ENCODE results near the gene PRKCB. TPM values are rescaled to one million over a fixed set of nuclear protein-coding genes. Genes with fewer than 3 reads are reported as not detected.
"Not testable (repeated sequence)": the region's sequence is repeated elsewhere in the genome, so short reads cannot be mapped to it uniquely, and the experiment has no call there.

Gene PRKCB
- polyA plus RNA-seq, 1 donor, result 3.8 TPM

- no peak for DNase-seq
These were observed 255.3 kb downstream of the PRKCB start for GRCh38 chr16:24091125-24091524.

GRCh38 chr16:24093049-24093448 is 257.3 kb downstream of the PRKCB start:
- DNase-seq, result no peak

GRCh38 chr16:24094660-24095059 is 258.9 kb downstream of the PRKCB start:
- no peak for DNase-seq

- no peak for DNase-seq
These were observed 263.1 kb downstream of the PRKCB start for GRCh38 chr16:24098896-24099295.

GRCh38 chr16:24101431-24101830 is 265.6 kb downstream of the PRKCB start:
- DNase-seq, result no peak

GRCh38 chr16:24102209-24102660 is 266.5 kb downstream of the PRKCB start:
- no peak for DNase-seq

GRCh38 chr16:24105471-24105870 is 269.7 kb downstream of the PRKCB start:
- not testable (repeated sequence) for DNase-seq

GRCh38 chr16:24108090-24108489 is 272.3 kb downstream of the PRKCB start:
- DNase-seq, result not testable (repeated sequence)

- DNase-seq, result no peak
These were observed 276.0 kb downstream of the PRKCB start for GRCh38 chr16:24111724-24112302.

- DNase-seq, result no peak
These were observed 277.4 kb downstream of the PRKCB start for GRCh38 chr16:24113115-24113745.

GRCh38 chr16:24114876-24115275 is 279.1 kb downstream of the PRKCB start:
- no peak for DNase-seq

- DNase-seq, result no peak
These were observed 280.4 kb downstream of the PRKCB start for GRCh38 chr16:24116046-24116776.

- no peak for DNase-seq
These were observed 281.2 kb downstream of the PRKCB start for GRCh38 chr16:24116989-24117388.

GRCh38 chr16:24117680-24118079 is 281.9 kb downstream of the PRKCB start:
- DNase-seq, result no peak

GRCh38 chr16:24118126-24118821 is 282.5 kb downstream of the PRKCB start:
- DNase-seq, result no peak

- DNase-seq, result no peak
These were observed 284.0 kb downstream of the PRKCB start for GRCh38 chr16:24119807-24120206.

- no peak for DNase-seq
These were observed 287.5 kb downstream of the PRKCB start for GRCh38 chr16:24123275-24123674.

GRCh38 chr16:24124291-24124690 is 288.5 kb downstream of the PRKCB start:
- DNase-seq, result no peak

- no peak for DNase-seq
These were observed 289.4 kb downstream of the PRKCB start for GRCh38 chr16:24125214-24125613.

- DNase-seq, result no peak
These were observed 293.7 kb downstream of the PRKCB start for GRCh38 chr16:24129412-24129918.

GRCh38 chr16:24130494-24131085 is 294.8 kb downstream of the PRKCB start:
- no peak for DNase-seq

- no peak for DNase-seq
These were observed 295.5 kb downstream of the PRKCB start for GRCh38 chr16:24131294-24131693.

All from left kidney (tissue), 2 donors.